ENCODE results near the gene EVL. TPM values are rescaled to one million over a fixed set of nuclear protein-coding genes. Genes with fewer than 3 reads are reported as not detected.

The EVL gene
- total and polyA plus RNA-seq, 10 of the 15 experiments (the other 5 are each of a cell fraction or from before 2014, with no cell fraction given): 11.9 to 341 (median 89.8) TPM

GRCh38 chr14:100137173-100137572, 72.0 kb downstream of the EVL start:
- ATAC-seq: no peak
- H3K27ac ChIP-seq (ENCODE audit: control insufficient read depth, insufficient read depth): no peak overlapping the region

GRCh38 chr14:100138082-100138787, 73.0 kb downstream of the EVL start:
- no peak overlapping the region for H3K4me3 ChIP-seq
- no peak overlapping the region for H3K27ac ChIP-seq (ENCODE audit: control insufficient read depth, insufficient read depth)
- DNase-seq (ENCODE audit: low read depth, low spot score) (no peak), FAIRE-seq (no peak), ATAC-seq (peak; percentile 58; the same call in 2 of the 3 replicates)
- WGBS (ENCODE audit: insufficient coverage, insufficient replicate concordance, low lambda C conversion rate, missing lambda C conversion rate): 59% methylated on average over 8 of the region's 8 CpGs
- H3K4me1 ChIP-seq (ENCODE audit: control insufficient read depth, insufficient read depth, low read length): no peaks in the 10 kb centered on the region
- in situ Hi-C loops (cut with MboI) (no loop called here), intact Hi-C loops (cut with micrococcal nuclease; ENCODE audit: unreplicated experiment) (no loop called here)
- TF ChIP-seq RUNX3 (IDR thresholded peaks at IDR 0.05; ENCODE audit: low read length) (peak; percentile 37; the same call in 1 of the 2 replicates), TCF12 (IDR thresholded peaks at IDR 0.05; ENCODE audit: low read depth, low read length) (peak; percentile 89), SPI1 (IDR thresholded peaks at IDR 0.05; ENCODE audit: borderline replicate concordance, insufficient read depth, low read depth, low read length) (peak; percentile 18; the same call in 1 of the 2 replicates), ZNF274 (IDR thresholded peaks at IDR 0.05; ENCODE audit: insufficient read depth, insufficient read length) (no peak), RB1 (IDR thresholded peaks at IDR 0.05; ENCODE audit: borderline replicate concordance) (no peak)
- no peak overlapping the region for H3K4me2 ChIP-seq (ENCODE audit: control insufficient read depth, insufficient read depth)
- H4K20me1 ChIP-seq (ENCODE audit: control insufficient read depth, insufficient read depth): no peaks in the 10 kb centered on the region
- H3K9me3 ChIP-seq (replicated peaks; ENCODE audit: control insufficient read depth, insufficient read depth, low read length): no peaks in the 10 kb centered on the region
- RAD21 ChIA-PET (ENCODE audit: unreplicated experiment): interaction anchor here (0.5 to 1.1 kb wide), 2 partner anchors 66 to 161 kb away, joined by 3 read pairs; no protein-coding TSS in a partner anchor
- SMC1A ChIA-PET (ENCODE audit: uncharacterized antibody, unreplicated experiment): interaction anchor here (0.8 kb wide), 1 partner anchor 53 kb away, joined by 3 read pairs; no protein-coding TSS in a partner anchor
- H3K79me2 ChIP-seq (ENCODE audit: control insufficient read depth, insufficient read depth, low read length): no peaks in the 10 kb centered on the region
- no peak overlapping the region for H3K9ac ChIP-seq (ENCODE audit: control insufficient read depth, insufficient read depth, low read length)
- no peak overlapping the region for H2AFZ ChIP-seq (ENCODE audit: control insufficient read depth, low read depth, low read length)
- POLR2A ChIA-PET: no interaction called here
- H3K36me3 ChIP-seq (ENCODE audit: control insufficient read depth in 2 of 2, insufficient read depth in 2 of 2, low read length in 1 of 2): peaks cover 12 to 18% of the 10 kb centered on the region in 2 experiments; a peak in 3 of 4 replicates
- TSS peak; percentile 40 for BruUV-seq (replicated peaks)
- no peaks in the 10 kb centered on the region for H3K27me3 ChIP-seq (replicated peaks in 1 of 2; ENCODE audit: control insufficient read depth in 2 of 2, insufficient read depth in 2 of 2, low read length in 1 of 2)
- CTCF ChIA-PET: interaction anchor here (0.9 to 1.0 kb wide), 2 partner anchors 17 to 30 kb away, joined by 3 read pairs; no protein-coding TSS in a partner anchor

More at GRCh38 chr14:100137173-100137572, 72.0 kb downstream of the EVL start:
- 96% methylated on average over 8 of the region's 8 CpGs for WGBS (ENCODE audit: insufficient coverage, insufficient replicate concordance, low lambda C conversion rate, missing lambda C conversion rate)
- no peak for TF ChIP-seq EGR1 (IDR thresholded peaks at IDR 0.05; ENCODE audit: borderline replicate concordance in 1 of 2, low read depth in 2 of 2, low read length in 2 of 2)
- no peak for TF ChIP-seq ZNF24 (IDR thresholded peaks at IDR 0.05)
- H3K4me2 ChIP-seq (ENCODE audit: control insufficient read depth, insufficient read depth): no peak overlapping the region
- no peaks in the 10 kb centered on the region for H3K4me1 ChIP-seq (ENCODE audit: control insufficient read depth, insufficient read depth, low read length)
- ChIA-PET POLR2A (no interaction called here), SMC1A (ENCODE audit: uncharacterized antibody, unreplicated experiment) (interaction anchor here (0.8 kb wide), 1 partner anchor 54 kb away, joined by 3 read pairs; no protein-coding TSS in a partner anchor), RAD21 (ENCODE audit: unreplicated experiment) (no interaction called here), CTCF (no interaction called here)
- no peak overlapping the region for H2AFZ ChIP-seq (ENCODE audit: control insufficient read depth, low read depth, low read length)
- H3K4me3 ChIP-seq: no peak overlapping the region
- BruUV-seq (replicated peaks): no TSS peak
- H3K79me2 ChIP-seq (ENCODE audit: control insufficient read depth, insufficient read depth, low read length): no peaks in the 10 kb centered on the region
- in situ Hi-C loops (cut with MboI): no loop called here
- no peak for DNase-seq (ENCODE audit: low read depth, low spot score)
- intact Hi-C loops (cut with micrococcal nuclease; ENCODE audit: unreplicated experiment): no loop called here
- H3K36me3 ChIP-seq (ENCODE audit: control insufficient read depth in 2 of 2, insufficient read depth in 2 of 2, low read length in 1 of 2): peaks cover 18 to 26% of the 10 kb centered on the region in 2 experiments; a peak in 3 of 4 replicates
- no peaks in the 10 kb centered on the region for H4K20me1 ChIP-seq (ENCODE audit: control insufficient read depth, insufficient read depth)
- no peaks in the 10 kb centered on the region for H3K27me3 ChIP-seq (replicated peaks in 1 of 2; ENCODE audit: control insufficient read depth in 2 of 2, insufficient read depth in 2 of 2, low read length in 1 of 2)
- no peaks in the 10 kb centered on the region for H3K9me3 ChIP-seq (replicated peaks; ENCODE audit: control insufficient read depth, insufficient read depth, low read length)
- H3K9ac ChIP-seq (ENCODE audit: control insufficient read depth, insufficient read depth, low read length): no peak overlapping the region
- FAIRE-seq: no peak

Data from GM12878 (cell line).